ENCODE results near the gene DCAF15. TPM values are rescaled to one million over a fixed set of nuclear protein-coding genes. Genes with fewer than 3 reads are reported as not detected.

The DCAF15 gene
- total RNA-seq, 2 experiments from 2014 or later: 67.7 to 70.6 TPM

DNA sequence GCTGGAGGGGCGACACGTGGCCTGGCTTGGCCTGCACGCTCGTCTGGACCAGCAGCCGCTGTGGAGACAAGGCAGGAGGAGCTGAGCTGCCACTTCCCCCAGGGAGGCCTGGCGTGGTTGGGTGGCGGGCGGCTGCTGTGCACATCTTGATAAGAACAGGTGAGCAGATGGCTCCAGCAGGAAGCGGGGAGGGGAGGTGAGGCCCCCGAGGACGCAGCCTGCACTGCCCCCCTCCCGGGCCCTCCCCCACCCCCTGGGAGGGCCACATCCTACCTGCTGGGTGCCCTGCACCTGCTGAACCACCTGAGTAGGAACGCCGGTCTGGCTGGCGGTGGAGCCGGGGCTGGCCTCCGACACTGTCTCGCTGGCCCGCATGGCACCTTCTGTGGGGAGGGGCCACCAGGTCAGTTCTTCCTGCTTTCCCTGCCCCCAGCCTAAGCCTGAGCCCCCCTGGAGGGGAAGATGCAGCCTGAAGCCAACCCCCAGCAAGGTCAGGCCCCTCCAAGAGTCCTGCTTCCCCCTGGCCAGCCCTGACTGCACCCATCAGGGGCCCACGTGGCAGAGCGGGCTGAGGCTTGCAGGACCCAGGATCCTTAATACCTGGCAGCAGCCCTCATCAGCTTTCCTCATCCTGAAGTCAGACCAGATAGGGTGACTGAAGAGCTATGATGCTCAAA, 31.0 kb downstream of the DCAF15 start:
- no peak for DNase-seq
- CTCF ChIA-PET: interaction anchor here (0.6 kb wide), 1 partner anchor 104 kb away, joined by 3 read pairs; no protein-coding TSS in a partner anchor
- Mint-ChIP-seq H3K9me3 (no peaks in the 10 kb centered on the region), H3K36me3 (ENCODE audit: low read depth) (peaks cover 4% of the 10 kb centered on the region), H3K4me3 (no peak overlapping the region), H3K4me1 (ENCODE audit: low read depth) (peaks cover 52% of the 10 kb centered on the region), H3K27me3 (ENCODE audit: low read depth) (no peaks in the 10 kb centered on the region), H3K27ac (no peak overlapping the region)
- intact Hi-C loops (cut with micrococcal nuclease): no loop called here

DNA sequence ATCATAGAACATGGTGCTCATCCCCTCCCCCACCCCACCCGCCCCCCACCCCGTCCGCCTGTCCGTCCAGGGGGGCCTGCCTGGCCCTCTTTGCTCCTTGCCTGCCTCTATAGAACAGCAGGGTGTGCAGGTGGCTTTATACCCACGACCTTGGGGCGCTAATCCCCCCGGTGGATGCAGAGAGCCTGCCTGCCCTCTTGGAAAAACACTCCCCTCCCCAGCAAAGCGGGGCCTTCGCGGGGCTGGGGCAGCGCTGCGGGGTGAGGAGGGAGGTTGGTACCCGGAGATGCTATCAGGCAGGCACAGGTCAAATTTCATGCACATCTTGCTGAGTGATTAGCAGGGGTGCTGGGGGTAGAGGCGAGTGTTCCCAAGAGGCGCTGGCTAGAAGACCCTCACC, 31.9 kb downstream of the DCAF15 start:
- H3K36me3 Mint-ChIP-seq (ENCODE audit: low read depth): peaks cover 4% of the 10 kb centered on the region
- no peaks in the 10 kb centered on the region for H3K27me3 Mint-ChIP-seq (ENCODE audit: low read depth)
- CTCF ChIA-PET: interaction anchor here (0.6 kb wide), 1 partner anchor 39 kb away, joined by 3 read pairs; no protein-coding TSS in a partner anchor
- peak overlapping the region; percentile 46 for H3K27ac Mint-ChIP-seq
- H3K9me3 Mint-ChIP-seq: no peaks in the 10 kb centered on the region
- H3K4me3 Mint-ChIP-seq: no peak overlapping the region
- H3K4me1 Mint-ChIP-seq (ENCODE audit: low read depth): peaks cover 58% of the 10 kb centered on the region
- intact Hi-C loops (cut with micrococcal nuclease): no loop called here
- no peak for DNase-seq

DNA sequence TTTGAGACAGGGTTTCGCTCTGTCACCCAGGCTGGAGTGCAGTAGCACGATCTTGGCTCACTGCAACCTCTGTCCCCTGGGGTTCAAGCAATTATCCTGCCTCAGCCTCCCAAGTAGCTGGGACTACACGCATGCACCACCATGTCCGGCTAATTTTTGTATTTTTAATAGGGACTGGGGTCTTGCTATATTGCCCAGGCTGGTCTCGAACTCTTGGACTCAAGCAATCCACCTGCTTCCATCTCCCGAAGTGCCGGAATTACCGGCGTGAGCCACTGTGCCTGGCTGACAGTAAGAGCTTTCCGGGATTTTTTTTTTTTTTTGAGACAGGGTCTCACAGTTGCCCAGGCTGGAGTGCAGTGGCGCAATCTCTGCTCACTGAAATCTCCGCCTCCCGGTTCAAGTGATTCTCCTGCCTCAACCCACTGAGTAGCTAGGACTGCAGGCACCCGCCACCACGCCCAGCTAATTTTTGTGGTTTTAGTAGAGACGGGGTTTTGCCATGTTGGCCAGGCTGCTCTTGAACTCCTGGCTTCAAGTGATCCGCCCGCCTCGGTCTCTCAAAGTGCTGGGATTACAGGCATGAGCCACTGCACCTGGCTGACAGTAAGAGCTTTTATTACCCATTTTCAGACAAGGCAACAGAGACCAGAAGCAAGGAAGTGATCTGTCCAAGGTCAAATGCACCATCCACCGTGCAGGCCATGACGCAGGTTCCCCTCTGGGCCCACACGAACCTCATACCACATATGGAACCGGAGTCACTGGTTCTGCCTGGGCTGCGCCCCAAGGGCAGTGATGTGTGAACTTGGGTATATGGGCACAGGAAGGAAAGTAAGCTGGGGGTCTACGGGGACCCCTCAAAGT, 32.8 kb downstream of the DCAF15 start:
- DNase-seq: peak; percentile 41
- CTCF ChIA-PET: interaction anchor here (0.6 to 2.1 kb wide), 6 partner anchors 14 to 48 kb away, joined by 3 to 9 read pairs (median 4); partner anchors contain the start of gene IL27RA
- Mint-ChIP-seq H3K9me3 (no peaks in the 10 kb centered on the region), H3K36me3 (ENCODE audit: low read depth) (peaks cover 10% of the 10 kb centered on the region), H3K27ac (peak overlapping the region; percentile 98), H3K4me1 (ENCODE audit: low read depth) (peaks cover 62% of the 10 kb centered on the region), H3K27me3 (ENCODE audit: low read depth) (no peaks in the 10 kb centered on the region), H3K4me3 (peak overlapping the region; percentile 63)
- intact Hi-C loops (cut with micrococcal nuclease): no loop called here

DNA sequence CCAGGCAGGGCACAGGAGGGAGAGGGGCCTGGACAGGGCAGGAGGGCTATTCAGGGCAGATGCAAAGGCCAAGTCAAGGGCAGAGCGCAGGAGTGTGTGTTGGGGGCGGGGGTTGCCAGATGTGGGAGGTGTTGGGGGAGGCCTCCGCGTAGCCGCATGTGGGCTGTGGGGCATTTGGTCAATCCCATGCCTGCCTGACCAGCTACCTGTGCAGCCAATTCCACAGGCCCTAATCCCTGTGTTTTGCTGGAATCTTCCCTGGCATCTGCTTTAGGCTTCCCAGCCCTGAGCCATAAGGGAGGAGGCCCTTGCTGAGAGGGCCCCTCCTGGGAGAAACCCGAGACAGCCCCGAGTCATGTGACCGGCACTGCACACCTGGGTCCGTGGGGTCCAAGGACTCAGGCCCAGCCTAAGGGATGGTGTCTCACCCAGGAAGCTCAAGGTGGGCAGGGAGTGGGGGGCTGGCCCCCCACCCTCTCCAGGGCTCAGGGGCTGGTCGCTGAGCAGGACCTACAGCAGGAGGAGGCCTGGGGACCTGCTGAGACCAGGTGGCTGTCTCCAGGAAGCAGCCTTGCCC, 33.5 kb downstream of the DCAF15 start:
- intact Hi-C loops (cut with micrococcal nuclease): loop anchor here (1.0 to 2.0 kb wide), 7 partner anchors 20 to 382 kb away; partner anchors contain the start of genes DCAF15, MISP3 and RFX1
- DNase-seq: no peak
- Mint-ChIP-seq H3K27ac (peak overlapping the region; percentile 98), H3K36me3 (ENCODE audit: low read depth) (peaks cover 11% of the 10 kb centered on the region), H3K4me1 (ENCODE audit: low read depth) (peaks cover 62% of the 10 kb centered on the region), H3K4me3 (peak overlapping the region; percentile 65), H3K9me3 (no peaks in the 10 kb centered on the region), H3K27me3 (ENCODE audit: low read depth) (no peaks in the 10 kb centered on the region)
- CTCF ChIA-PET: interaction anchor here (0.6 to 2.1 kb wide), 7 partner anchors 14 to 46 kb away, joined by 3 to 9 read pairs (median 3); partner anchors contain the start of gene IL27RA

DNA sequence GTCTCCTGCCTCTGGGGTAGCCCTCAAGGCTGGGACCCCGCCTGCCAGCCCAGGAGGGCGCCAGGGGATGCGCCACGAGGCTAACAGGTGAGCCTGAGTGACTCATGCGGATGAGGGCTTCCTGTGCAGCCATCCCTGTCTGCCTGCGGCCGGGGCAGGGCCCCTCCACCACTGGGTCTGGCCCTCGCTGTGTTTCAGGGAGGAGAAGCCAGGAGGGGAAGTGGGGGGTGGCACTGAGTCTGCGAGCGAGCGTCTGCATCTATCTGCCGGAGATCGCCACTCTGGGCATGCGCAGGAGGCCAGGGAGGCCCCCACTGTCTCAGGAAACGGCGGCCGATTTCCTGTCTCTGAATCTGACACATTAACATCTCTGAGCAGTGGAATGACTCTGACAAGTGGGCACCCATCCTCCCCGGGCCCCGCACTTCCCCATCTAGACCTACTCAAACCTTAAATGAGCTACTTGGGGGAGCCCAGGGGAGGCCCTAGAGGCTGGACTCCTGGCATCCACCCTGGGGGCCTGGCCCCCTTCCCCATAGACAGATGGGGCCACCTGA, 34.1 kb downstream of the DCAF15 start:
- Mint-ChIP-seq H3K4me1 (ENCODE audit: low read depth) (peaks cover 64% of the 10 kb centered on the region), H3K27ac (peak overlapping the region; percentile 98), H3K4me3 (peak overlapping the region; percentile 65), H3K9me3 (no peaks in the 10 kb centered on the region), H3K36me3 (ENCODE audit: low read depth) (peaks cover 12% of the 10 kb centered on the region), H3K27me3 (ENCODE audit: low read depth) (no peaks in the 10 kb centered on the region)
- CTCF ChIA-PET: interaction anchor here (0.6 to 2.1 kb wide), 4 partner anchors 18 to 83 kb away, joined by 3 to 9 read pairs (median 3); partner anchors contain the start of gene IL27RA
- intact Hi-C loops (cut with micrococcal nuclease): loop anchor here (1.0 to 2.0 kb wide), 7 partner anchors 20 to 382 kb away; partner anchors contain the start of genes DCAF15, MISP3 and RFX1
- DNase-seq: peak; percentile 100

DNA sequence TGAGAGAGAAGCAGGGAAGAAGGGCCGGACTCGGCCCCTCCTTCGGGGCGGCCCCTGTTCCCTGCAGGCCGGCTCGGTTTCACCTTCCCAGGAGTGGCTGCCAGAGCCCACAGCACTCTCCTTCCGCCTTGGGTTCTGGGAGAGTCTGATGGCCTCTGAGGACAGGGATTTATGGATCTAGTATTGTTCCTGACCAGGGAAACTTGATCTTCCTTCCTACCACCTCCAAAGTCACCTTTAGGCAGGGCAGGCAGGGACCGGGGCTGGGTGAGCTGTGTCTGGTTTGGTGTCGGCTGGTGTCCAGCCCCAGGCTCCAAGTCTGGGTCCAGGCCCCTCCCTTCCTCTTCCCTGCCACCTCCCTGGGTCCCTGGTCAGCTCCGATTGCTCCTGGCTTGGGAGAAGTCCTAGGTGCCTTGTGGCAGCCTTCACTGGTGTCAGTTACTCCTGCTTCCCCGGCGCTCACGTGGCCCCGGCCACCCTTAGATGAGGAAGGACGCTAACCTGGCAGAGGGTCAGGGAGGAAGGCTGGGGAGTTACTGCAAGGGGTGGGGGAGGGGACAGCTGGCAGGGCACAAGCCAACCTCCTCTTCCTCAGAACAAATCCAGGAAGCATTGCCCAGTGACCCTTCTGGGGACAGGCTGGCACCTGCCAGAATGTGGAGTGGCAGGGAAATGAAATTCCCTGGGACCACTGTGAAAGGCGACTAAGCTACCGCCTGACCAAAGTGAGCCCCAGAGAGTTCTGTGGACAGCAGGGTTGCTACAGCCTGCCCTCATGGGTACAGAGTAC, 35.0 kb downstream of the DCAF15 start:
- no peak for DNase-seq
- no peaks in the 10 kb centered on the region for H3K9me3 Mint-ChIP-seq
- H3K4me1 Mint-ChIP-seq (ENCODE audit: low read depth): peaks cover 65% of the 10 kb centered on the region
- intact Hi-C loops (cut with micrococcal nuclease): loop anchor here (2.0 kb wide), 1 partner anchor 86 kb away; the partner anchor contains the start of gene MISP3
- peak overlapping the region; percentile 65 for H3K4me3 Mint-ChIP-seq
- H3K27ac Mint-ChIP-seq: peak overlapping the region; percentile 98
- CTCF ChIA-PET: interaction anchor here (0.6 to 1.2 kb wide), 5 partner anchors 18 to 86 kb away, joined by 3 to 5 read pairs (median 3); partner anchors contain the start of gene IL27RA
- H3K36me3 Mint-ChIP-seq (ENCODE audit: low read depth): peaks cover 12% of the 10 kb centered on the region
- no peaks in the 10 kb centered on the region for H3K27me3 Mint-ChIP-seq (ENCODE audit: low read depth)

DNA sequence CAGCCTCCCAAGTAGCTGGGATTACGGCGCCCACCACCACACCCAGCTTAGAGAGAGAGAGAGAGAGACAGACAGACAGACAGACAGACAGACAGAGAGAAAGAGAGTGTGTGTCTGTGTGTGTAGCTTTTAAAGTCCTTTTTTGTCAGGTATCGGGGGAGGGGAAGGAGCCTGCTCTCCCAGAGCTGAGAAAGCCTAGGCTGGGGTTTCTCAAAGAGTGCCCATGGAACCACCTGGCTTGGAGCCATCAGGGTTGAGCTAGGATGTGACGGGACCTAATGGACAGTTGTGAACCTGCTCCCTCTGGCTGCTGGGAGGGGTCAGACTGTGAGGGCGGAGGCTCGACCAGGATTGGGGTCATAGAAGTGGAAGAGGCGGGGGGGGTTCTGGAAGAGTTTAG, 37.2 kb downstream of the DCAF15 start:
- Mint-ChIP-seq H3K36me3 (ENCODE audit: low read depth) (peaks cover 10% of the 10 kb centered on the region), H3K4me1 (ENCODE audit: low read depth) (peaks cover 52% of the 10 kb centered on the region), H3K27me3 (ENCODE audit: low read depth) (no peaks in the 10 kb centered on the region), H3K4me3 (no peak overlapping the region), H3K27ac (peak overlapping the region; percentile 37), H3K9me3 (no peaks in the 10 kb centered on the region)
- no peak for DNase-seq
- intact Hi-C loops (cut with micrococcal nuclease): no loop called here
- CTCF ChIA-PET: interaction anchor here (1.1 kb wide), 1 partner anchor 59 kb away, joined by 4 read pairs; no protein-coding TSS in a partner anchor

DNA sequence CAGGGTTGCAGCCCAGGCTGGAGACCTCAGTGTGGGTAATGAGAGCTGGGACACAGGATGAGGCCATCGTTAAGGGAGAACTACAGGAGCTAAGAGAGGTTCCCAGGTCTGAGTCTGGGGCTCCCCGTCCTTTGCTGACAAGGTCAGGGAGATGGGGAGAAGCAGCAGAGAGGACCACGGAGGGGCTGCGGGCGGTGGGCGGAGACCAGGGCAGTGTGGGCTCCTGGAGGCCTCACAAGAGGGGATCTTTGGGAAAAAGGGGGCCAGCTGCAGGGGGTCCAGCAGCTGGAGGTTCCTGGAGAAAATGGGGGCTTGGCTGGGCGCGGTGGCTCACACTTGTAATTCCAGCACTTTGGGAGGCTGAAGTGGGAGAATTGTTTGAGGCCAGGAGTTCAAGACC, 37.8 kb downstream of the DCAF15 start:
- Mint-ChIP-seq H3K36me3 (ENCODE audit: low read depth) (peaks cover 10% of the 10 kb centered on the region), H3K27me3 (ENCODE audit: low read depth) (no peaks in the 10 kb centered on the region), H3K4me1 (ENCODE audit: low read depth) (peaks cover 49% of the 10 kb centered on the region), H3K4me3 (no peak overlapping the region), H3K27ac (peak overlapping the region; percentile 37), H3K9me3 (no peaks in the 10 kb centered on the region)
- no peak for DNase-seq
- CTCF ChIA-PET: interaction anchor here (1.1 kb wide), 1 partner anchor 58 kb away, joined by 4 read pairs; no protein-coding TSS in a partner anchor
- intact Hi-C loops (cut with micrococcal nuclease): no loop called here

DNA sequence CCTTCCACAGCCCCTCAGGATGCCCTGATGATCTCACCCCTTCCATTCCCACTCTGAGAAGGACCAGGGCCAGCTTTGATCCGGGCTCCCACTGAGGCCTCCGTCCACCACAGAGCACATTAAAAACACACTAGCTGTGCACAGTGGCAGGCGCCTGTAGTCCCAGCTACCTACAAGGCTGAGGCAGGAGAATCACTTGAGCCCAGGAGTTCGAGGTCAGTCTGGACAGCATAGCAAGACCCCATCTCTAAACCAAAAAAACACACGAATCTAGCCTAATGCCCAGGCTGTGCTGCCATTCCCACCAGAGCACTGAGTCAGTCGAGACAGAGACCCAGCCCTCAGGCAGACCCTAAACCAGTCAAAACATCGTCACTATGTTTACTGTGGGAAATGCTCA, 39.7 kb downstream of the DCAF15 start:
- no peak overlapping the region for H3K27ac Mint-ChIP-seq
- CTCF ChIA-PET: no interaction called here
- peaks cover 33% of the 10 kb centered on the region for H3K4me1 Mint-ChIP-seq (ENCODE audit: low read depth)
- H3K4me3 Mint-ChIP-seq: no peak overlapping the region
- peaks cover 10% of the 10 kb centered on the region for H3K36me3 Mint-ChIP-seq (ENCODE audit: low read depth)
- H3K9me3 Mint-ChIP-seq: no peaks in the 10 kb centered on the region
- no peaks in the 10 kb centered on the region for H3K27me3 Mint-ChIP-seq (ENCODE audit: low read depth)
- intact Hi-C loops (cut with micrococcal nuclease): no loop called here
- DNase-seq: no peak

DNA sequence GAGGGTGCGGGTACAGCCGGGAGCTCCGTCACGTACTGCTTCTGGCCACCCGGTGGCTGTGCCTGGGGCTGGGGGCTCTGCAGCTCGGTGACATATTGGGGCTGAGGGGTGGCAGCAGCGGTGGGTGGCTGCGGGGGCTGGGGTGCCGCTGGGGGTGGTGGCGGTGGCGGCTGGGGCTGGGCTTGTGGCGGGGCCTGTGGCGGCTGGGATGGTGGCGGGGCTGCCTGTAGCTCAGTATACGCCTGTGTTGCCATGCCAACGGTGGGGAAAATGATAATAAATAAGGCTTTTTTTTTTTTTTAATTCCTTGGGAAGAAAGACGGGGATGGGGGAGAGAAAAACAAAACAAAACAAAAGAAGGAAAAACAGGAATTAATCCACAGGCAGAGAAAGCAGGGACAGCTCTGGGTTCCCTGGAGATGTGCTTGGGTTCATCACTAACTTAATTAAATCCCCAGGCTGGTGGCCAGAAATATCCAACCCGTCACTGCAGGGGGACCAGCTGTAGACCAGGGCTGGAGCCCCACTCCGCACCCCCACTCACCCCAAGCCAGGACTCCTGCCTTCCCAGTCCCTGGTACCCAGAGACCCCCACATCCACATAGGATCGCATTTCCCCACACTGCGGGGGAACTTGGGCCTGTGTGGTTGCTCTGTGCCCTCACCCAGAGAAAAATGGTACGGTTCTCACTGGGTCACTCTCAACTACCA, 41.4 kb downstream of the DCAF15 start:
- peaks cover 19% of the 10 kb centered on the region for H3K4me1 Mint-ChIP-seq (ENCODE audit: low read depth)
- DNase-seq: no peak
- H3K36me3 Mint-ChIP-seq (ENCODE audit: low read depth): peaks cover 14% of the 10 kb centered on the region
- no peak overlapping the region for H3K4me3 Mint-ChIP-seq
- CTCF ChIA-PET: interaction anchor here (0.6 kb wide), 2 partner anchors 52 to 78 kb away, joined by 4 to 5 read pairs; no protein-coding TSS in a partner anchor
- H3K9me3 Mint-ChIP-seq: peaks cover 1% of the 10 kb centered on the region
- H3K27ac Mint-ChIP-seq: no peak overlapping the region
- H3K27me3 Mint-ChIP-seq (ENCODE audit: low read depth): no peaks in the 10 kb centered on the region
- intact Hi-C loops (cut with micrococcal nuclease): no loop called here
